ENCODE data around the gene GNAL.

DNA sequence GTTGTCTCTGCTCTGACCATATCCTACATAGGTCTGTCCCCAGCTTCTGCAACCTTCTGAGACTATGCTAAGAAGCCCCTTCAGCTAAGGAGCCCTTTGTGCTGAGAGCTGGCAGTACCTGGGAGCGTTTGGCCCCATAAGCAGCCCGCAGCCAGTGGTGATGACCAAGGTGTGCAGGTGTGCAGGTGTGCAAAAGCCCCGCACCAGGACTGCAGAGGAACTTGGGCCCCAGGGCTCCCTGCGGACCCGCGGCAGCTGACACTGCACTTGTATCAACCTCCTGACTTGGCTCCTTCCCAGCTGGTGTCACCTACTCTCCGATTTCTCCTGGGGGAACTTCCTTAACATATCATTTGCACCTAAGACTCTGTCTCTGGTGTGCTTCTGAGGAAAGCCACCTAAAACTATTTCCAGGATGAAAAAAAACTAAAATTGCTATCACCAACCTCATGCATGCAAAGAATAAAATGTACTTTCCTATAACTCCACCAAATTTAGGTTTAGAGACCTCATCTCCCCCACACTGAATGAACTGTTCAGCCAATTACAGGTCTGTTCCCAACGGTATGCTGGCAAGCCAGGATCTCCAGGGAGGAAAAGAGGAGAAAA lies 16.1 kb upstream of the GNAL start:
- TF ChIP-seq, protein P1, sequence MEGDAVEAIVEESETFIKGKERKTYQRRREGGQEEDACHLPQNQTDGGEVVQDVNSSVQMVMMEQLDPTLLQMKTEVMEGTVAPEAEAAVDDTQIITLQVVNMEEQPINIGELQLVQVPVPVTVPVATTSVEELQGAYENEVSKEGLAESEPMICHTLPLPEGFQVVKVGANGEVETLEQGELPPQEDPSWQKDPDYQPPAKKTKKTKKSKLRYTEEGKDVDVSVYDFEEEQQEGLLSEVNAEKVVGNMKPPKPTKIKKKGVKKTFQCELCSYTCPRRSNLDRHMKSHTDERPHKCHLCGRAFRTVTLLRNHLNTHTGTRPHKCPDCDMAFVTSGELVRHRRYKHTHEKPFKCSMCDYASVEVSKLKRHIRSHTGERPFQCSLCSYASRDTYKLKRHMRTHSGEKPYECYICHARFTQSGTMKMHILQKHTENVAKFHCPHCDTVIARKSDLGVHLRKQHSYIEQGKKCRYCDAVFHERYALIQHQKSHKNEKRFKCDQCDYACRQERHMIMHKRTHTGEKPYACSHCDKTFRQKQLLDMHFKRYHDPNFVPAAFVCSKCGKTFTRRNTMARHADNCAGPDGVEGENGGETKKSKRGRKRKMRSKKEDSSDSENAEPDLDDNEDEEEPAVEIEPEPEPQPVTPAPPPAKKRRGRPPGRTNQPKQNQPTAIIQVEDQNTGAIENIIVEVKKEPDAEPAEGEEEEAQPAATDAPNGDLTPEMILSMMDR (IDR thresholded peaks at IDR 0.05) = no peak
- no peak for TF ChIP-seq POLR2A (IDR thresholded peaks at IDR 0.05)
- no peak for TF ChIP-seq POLR2AphosphoS5 (IDR thresholded peaks at IDR 0.05)
